GM19455 (cell line): ENCODE data around the gene CATSPERZ.

Experiments used
- ATAC-seq: cut with Tn5 transposase; IDR thresholded peaks from one replicate; pipeline ENCODE4 v1.9.1; 2021; ENCODE audit not compliant: unreplicated experiment

CATSPERZ gene

GRCh38 chr11:64263947-64264317 lies 36.2 kb upstream of the CATSPERZ start:
- ATAC-seq = no peak

GRCh38 chr11:64264371-64264852 lies 35.7 kb upstream of the CATSPERZ start:
- no peak for ATAC-seq

DNA sequence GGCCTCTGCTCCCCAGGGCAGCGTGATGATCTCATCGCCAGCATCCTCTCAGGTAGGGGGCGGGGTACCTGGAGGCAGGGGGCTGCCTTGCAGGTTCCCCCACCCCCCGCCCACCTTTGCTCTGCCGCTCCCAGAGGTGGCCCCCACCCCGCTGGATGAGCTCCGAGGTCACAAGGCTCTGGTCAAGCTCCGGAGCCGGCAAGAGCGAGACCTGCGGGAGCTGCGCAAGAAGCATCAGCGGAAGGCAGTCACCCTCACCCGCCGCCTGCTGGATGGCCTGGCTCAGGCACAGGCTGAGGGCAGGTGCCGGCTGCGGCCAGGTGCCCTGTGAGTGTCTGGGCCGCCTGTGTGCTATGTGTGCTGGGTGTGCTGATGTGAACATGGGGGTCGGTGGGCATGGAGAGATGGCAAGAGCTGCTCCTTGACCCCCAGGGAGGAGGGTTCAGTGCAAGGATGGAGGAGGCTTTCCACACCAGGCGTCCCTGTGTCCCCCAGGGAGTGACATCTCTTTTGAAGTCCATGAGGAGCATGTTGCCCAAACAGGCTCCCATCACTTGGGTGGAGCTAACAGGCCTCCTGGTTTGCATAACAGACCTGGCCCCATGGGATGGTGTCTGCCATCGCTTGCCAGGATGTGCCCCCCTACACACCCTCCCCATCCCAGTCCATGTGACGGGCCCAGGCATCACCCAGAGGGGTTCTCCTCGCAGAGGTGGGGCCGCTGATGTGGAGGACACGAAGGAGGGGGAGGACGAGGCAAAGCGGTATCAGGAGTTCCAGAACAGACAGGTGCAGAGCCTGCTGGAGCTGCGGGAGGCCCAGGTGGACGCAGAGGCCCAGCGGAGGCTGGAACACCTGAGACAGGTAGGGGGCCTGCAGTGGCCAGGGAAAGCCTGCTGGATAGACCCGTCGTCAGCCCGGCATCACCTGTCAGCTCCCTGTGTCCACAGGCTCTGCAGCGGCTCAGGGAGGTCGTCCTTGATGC lies 34.7 kb upstream of the CATSPERZ start:
- ATAC-seq = no peak

DNA sequence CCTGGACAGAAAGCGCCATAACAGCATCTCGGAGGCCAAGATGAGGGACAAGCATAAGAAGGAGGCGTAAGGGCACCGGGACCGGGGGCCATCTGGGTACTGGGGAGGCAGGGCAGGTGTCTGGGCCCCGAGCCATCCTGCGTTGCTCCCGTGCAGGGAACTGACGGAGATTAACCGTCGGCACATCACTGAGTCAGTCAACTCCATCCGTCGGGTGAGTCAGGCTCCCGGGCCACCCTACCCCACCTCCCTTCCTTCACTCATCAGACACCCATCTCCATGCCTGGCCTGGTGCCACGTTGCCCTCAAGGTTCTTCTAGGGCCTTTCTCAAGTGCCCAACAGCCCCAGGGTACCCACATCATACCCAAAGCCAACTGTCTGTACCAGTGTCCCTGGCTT lies 33.8 kb upstream of the CATSPERZ start:
- ATAC-seq = no peak

- ATAC-seq = no peak
These were observed 32.8 kb upstream of the CATSPERZ start for GRCh38 chr11:64267207-64267945.

DNA sequence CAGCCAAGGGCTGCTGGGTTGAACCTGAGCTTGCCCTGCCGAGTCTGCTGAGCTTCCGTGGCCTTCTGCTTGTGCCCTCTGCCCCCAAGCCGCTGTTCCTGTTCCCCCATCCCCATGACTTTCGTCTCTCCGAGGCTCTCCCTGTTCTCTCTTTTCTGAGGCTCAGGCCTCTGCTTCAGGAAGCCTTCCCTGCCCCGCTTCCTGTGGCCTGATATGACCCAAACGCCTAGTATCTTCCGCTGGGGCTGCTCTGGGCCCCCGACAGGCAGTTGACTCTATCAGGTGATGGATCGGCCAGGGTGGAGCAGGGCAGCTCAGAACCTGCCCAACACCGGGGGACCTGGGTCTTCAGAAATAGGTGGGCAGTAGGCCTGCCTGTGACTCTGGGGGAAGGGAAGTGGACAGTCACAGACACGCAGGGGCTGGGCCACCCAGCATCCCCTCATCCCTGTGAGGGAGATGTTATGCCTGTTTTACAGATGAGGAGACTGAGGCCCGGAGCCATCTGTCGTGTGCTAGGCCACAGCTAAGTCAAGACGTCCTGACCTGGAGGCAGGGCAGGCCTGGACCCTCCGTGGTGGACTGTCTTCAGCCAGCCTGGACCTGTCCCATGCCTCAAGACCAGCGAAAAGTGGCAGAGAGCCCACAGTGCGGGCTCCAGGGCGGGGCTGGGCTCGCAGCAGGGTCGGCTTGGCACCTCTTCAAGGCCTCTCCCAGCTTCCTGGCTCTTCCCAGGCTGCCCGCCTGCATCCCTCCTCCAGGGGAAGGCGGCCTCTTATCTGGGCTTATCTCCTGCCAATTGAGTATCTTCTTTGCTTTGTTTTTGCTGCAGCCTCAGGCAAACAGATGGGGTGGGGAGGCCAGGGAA lies 31.9 kb upstream of the CATSPERZ start:
- no peak for ATAC-seq

DNA sequence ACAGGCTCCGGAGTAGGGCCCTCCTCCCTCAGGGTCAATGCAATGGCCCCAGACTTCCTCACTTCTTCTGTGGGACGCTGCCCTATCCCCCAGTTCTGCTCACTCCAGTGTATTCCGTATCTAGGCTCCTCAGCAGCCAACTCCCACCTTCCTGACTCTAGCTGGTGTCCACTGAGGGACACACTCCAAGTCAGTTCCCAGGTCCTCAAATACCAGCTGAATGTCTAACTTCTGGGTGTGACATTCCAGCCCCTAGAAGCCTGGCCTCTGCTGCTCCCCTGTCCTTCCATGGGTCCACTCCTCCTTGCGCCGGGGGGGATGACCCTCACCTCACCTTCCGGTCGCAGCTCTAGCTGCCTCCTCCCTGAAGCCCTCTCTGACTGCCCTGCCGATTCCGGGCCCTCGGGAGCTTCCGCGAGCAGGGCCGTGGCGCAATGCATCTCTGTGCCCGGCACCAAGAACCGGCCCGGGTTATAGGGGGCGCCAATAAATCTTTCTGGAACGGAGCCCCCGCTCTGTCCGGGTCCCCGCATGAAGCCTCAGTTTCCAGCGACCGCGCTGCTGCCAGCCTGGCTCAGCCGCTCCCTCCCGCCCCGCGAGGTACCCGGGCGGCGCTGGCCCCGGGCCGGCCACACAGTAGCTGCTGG lies 31.1 kb upstream of the CATSPERZ start:
- peak; percentile 23 for ATAC-seq

DNA sequence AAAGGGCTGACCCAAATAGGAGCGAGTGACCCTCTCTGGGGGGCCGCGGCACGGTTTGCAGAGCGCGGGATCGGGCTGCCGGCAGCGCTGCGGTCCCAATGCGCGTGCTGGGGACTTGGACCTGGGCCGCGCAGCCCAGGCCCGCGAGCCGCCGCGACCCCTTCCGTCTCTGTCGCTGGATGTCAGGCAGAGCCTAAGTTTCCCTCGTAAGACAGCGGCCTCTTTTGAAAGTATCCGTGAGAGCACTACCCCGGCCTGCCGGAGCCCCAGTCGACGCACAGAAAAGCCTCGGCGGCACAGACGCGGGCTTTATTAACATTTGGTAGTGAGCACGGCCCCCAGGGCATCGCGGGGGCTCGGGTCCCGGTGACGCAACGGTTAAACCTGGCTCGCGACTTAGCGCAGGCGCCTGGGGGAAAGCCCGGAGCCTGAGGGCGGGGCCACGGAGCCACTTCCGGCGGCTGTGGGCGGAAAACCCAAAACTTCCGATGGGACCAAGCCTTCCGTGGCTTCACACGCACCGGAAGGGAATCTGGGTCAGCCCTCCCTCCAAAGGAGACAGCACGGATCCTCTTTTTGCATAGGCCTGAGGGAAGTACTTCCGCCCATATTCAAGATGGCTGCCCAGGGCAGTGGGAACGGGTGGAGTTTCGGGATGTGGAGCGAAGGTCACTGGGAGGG lies 30.5 kb upstream of the CATSPERZ start:
- peak; percentile 68 for ATAC-seq

DNA sequence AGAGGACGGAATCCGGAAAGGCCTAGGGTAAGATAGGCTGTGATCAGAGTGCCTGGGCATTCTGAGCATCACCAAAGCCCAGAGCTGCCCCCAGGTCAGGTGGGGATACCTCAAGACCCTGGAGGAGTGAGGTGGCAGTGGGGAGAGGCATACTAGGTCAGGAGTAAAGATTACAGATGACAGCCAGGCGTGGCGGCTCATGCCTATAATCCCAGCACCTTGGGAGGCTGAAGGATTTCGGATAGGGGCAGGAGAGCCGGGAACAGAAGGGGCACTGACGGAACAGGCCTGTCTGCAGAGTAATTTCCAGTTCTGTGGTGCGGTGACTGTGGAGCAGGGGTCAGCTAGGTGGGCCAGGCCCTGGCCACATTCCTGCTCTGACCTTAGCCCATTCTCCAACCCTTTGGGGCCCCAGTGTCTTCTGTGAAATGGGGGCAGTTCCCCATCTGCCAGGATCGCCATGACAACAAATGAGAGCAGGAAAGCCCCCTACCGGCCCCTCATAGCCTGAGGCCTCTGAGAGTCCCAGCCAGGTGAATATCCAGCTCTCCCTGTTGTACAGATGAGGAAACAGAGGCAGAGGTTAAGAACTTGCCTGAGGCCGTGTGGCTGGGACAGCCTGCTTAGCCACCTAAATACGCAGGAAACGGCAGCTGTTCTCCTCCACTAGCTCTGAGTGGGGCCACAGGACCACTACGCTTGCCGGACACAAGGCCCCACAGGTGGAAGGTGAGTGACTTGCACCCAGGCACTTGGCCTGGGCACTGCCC lies 24.9 kb upstream of the CATSPERZ start:
- no peak for ATAC-seq

- no peak for ATAC-seq
These were observed 24.3 kb upstream of the CATSPERZ start for GRCh38 chr11:64275841-64276240.

GRCh38 chr11:64276653-64277431 lies 23.3 kb upstream of the CATSPERZ start:
- ATAC-seq = no peak

DNA sequence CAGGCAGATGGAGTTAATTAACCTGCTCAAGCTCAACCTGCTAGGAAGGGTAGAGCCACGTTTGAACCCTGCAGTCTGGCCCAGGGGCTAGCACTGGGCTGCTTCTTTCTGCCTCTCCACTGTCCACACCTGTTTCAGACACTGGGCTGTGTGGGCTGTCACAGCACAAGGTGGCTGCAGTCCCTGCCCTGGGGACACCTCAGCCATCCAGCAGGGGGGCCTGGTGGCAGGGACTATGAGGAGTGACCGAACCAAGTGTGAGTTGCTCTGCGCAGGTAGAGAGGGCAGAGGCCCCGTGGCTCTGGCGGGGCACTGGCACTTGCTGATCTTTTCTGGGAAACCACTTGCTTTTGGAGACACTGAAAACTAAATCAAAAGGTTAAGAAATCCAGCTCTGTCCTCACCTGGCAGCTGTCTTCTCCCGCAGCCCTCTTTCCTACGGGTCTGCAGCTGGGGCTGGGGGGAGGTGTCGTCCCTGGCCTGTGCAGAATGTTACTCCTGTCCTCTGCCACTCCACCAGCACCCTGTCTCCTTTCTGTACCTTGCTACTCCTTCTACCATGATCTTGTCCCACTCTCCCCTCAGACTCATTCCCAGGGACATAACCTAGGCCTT lies 21.5 kb upstream of the CATSPERZ start:
- no peak for ATAC-seq

- ATAC-seq = no peak
These were observed 18.0 kb upstream of the CATSPERZ start for GRCh38 chr11:64281957-64282770.

DNA sequence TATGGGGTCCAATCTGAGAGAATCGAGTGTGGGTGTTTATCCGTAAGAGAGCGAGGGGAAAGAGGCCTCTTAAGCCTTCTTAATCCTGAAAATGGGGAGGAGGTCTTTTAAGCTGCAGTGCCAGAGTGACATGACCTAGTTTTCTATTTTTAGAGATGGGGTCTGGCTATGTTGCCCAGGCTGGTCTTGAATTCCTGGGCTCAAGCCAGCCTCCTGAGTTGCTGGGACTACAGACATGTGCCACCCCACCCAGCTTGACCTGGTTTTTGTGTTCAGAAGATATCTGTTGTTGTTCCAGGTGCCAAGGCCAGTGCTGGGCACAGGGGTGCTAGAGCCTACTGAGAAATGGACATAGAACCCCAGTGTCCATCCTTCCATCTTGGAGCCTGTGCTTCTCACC lies 17.1 kb upstream of the CATSPERZ start:
- no peak for ATAC-seq

- peak; percentile 71 for ATAC-seq
These were observed 15.9 kb upstream of the CATSPERZ start, which contains the start of gene BAD for GRCh38 chr11:64284048-64284961. TSS of gene BAD (minus strand) at chr11:64284665. CDS start at chr11:64284368, 297 bp downstream.
